HepG2 (cell line): ENCODE measurements around the gene RRP9. TPM values are rescaled to one million over a fixed set of nuclear protein-coding genes. Genes with fewer than 3 reads are reported as not detected.

ENCODE experiments used
- BCL6 ChIP-seq: IDR thresholded peaks from 2 replicates; pipeline ENCODE4 v1.6.1; 2016; ENCODE audit warnings: missing genetic modification reagents, missing compliant biosample characterization
- ELF4 ChIP-seq: sonication (generic); formaldehyde crosslinking; IDR thresholded peaks from 2 replicates; pipeline ENCODE4 v1.5.0; 2020; ENCODE audit warnings: missing genetic modification reagents, mild to moderate bottlenecking, moderate library complexity, borderline replicate concordance
- HBP1 ChIP-seq: IDR thresholded peaks from 2 replicates; pipeline ENCODE4 v1.6.1; 2016; ENCODE audit warnings: low read depth, control low read depth
- HIC2 ChIP-seq: sonication (generic); formaldehyde crosslinking; IDR thresholded peaks from 2 replicates; pipeline ENCODE4 v1.9.0; 2022; ENCODE audit warnings: low read depth, missing genetic modification reagents
- KLF12 ChIP-seq: sonication (generic); formaldehyde crosslinking; IDR thresholded peaks from 2 replicates; pipeline ENCODE4 v1.4.0; 2020; ENCODE audit warnings: missing genetic modification reagents, borderline replicate concordance
- NCOA2 ChIP-seq: sonication (generic); formaldehyde crosslinking; IDR thresholded peaks from 2 replicates; pipeline ENCODE4 v1.8.0; 2022; ENCODE audit warnings: inconsistent platforms
- NFYC ChIP-seq: IDR thresholded peaks from 2 replicates; pipeline ENCODE4 v1.6.1; 2016; ENCODE audit warnings: missing genetic modification reagents, missing compliant biosample characterization
- PAXIP1 ChIP-seq: sonication (generic); formaldehyde crosslinking; conservative IDR thresholded peaks from 2 replicates; pipeline ENCODE4 v1.4.0; 2020; ENCODE audit warnings: mild to moderate bottlenecking, missing genetic modification reagents, moderate library complexity
- POLR2A ChIP-seq, 2 experiments: IDR thresholded peaks; 2 replicates each; pipeline ENCODE4 v1.6.1; 2011; ENCODE audit warnings: low read depth in 2 of 2, low read length in 2 of 2, mild to moderate bottlenecking in 1 of 2, moderate library complexity in 1 of 2; ENCODE audit not compliant: insufficient read depth in 1 of 2
- THAP7 ChIP-seq: sonication (generic); formaldehyde crosslinking; IDR thresholded peaks from 2 replicates; pipeline ENCODE4 v1.8.1; 2023; ENCODE audit warnings: mild to moderate bottlenecking, missing genetic modification reagents
- ZNF234 ChIP-seq: sonication (generic); formaldehyde crosslinking; conservative IDR thresholded peaks from 2 replicates; pipeline ENCODE4 v1.5.1; 2020; ENCODE audit warnings: mild to moderate bottlenecking, missing genetic modification reagents
- ZNF558 ChIP-seq: sonication (generic); formaldehyde crosslinking; IDR thresholded peaks from 2 replicates; pipeline ENCODE4 v1.9.0; 2022; ENCODE audit warnings: mild to moderate bottlenecking, missing genetic modification reagents, borderline replicate concordance
- polyA plus RNA-seq, 8 experiments: library from polyadenylated mRNA; depleted of rRNA in 3 of 8; stranded (reverse) in 7 of 8; unstranded in 1 of 8; fragments of >200 nt; fragmentation: Illumina TruSeq in 4 of 8; extraction: Trizol in 4 of 8; gene quantifications; 2 replicates each; pipeline versions ENCODE4 v1.2.1 to v1.2.3, GENCODE V29; 2011 to 2016; ENCODE audit warnings: low read depth in 4 of 8, missing spikeins in 1 of 8, mixed read lengths in 1 of 8; ENCODE audit not compliant: insufficient read depth in 1 of 8
- total RNA-seq, 5 experiments: library from RNA; depleted of rRNA; stranded (reverse); fragments of >200 nt; fragmentation: Illumina TruSeq; extraction: Trizol; gene quantifications; 2 replicates each; pipeline ENCODE4 v1.2.3, GENCODE V29; 2016; ENCODE audit warnings: low read depth in 1 of 5

The RRP9 gene
- total and polyA plus RNA-seq, 2 of the 13 experiments (the other 11 are each of a cell fraction or from before 2014, with no cell fraction given): 14.8 to 44.0 TPM

- TF ChIP-seq PAXIP1 (CRISPR knock-in tag) (no peak), ZNF558 (no peak), POLR2A (IDR thresholded peaks at IDR 0.05; ENCODE audit: insufficient read depth in 1 of 2, low read depth in 2 of 2, low read length in 2 of 2) (no peak), NCOA2 (CRISPR knock-in tag) (no peak), BCL6 (CRISPR knock-in tag) (no peak), THAP7 (CRISPR knock-in tag) (no peak), HBP1 (CRISPR knock-in tag) (no peak), NFYC (CRISPR knock-in tag) (no peak), HIC2 (CRISPR knock-in tag) (no peak), ELF4 (CRISPR knock-in tag) (no peak), KLF12 (no peak), ZNF234 (CRISPR knock-in tag) (no peak)
These were observed 50.3 kb downstream of the RRP9 start (continued) for GRCh38 chr3:51891242-51892039.
